Stimulated activated CD8-positive, alpha-beta memory T cell treated with anti-CD3 and anti-CD28 coated beads, Interleukin-15, amount 100 ng/mL, for 24 hours (primary cell): Measurements from ENCODE around the gene CD24.

Source experiments
- DNase-seq: peaks from one replicate; pipeline ENCODE4 v3.0.0-alpha.2; 2020; ENCODE audit warnings: low read depth

Gene CD24

DNA sequence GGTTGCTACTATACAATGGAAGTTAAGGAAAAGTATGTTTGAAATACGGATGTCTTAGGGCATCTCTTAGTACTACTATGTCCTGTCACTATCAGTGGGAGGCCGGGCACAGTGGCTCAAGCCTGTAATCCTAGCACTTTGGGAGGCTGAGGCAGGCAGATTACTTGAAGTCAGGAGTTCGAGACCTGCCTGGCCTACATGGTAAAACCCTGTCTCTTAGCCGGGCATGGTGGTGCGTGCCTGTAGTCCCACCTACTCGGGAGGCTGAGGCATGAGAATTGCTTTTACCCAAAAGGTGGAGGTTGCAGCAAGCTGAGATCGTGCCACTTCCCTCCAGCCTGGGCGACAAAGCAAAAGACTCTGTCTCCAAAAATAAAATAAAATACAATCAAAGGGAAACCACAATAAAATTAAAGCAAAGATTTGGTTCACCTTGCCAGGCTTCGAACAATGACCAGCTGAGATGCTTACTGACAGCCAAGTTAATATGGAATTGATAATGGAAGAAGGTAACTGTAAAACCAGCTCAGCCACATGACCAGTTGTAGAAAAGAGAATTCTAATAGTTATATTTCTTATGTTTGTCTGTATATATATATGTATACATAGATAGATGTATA, 6.5 kb downstream of the CD24 start:
- no peak for DNase-seq

DNA sequence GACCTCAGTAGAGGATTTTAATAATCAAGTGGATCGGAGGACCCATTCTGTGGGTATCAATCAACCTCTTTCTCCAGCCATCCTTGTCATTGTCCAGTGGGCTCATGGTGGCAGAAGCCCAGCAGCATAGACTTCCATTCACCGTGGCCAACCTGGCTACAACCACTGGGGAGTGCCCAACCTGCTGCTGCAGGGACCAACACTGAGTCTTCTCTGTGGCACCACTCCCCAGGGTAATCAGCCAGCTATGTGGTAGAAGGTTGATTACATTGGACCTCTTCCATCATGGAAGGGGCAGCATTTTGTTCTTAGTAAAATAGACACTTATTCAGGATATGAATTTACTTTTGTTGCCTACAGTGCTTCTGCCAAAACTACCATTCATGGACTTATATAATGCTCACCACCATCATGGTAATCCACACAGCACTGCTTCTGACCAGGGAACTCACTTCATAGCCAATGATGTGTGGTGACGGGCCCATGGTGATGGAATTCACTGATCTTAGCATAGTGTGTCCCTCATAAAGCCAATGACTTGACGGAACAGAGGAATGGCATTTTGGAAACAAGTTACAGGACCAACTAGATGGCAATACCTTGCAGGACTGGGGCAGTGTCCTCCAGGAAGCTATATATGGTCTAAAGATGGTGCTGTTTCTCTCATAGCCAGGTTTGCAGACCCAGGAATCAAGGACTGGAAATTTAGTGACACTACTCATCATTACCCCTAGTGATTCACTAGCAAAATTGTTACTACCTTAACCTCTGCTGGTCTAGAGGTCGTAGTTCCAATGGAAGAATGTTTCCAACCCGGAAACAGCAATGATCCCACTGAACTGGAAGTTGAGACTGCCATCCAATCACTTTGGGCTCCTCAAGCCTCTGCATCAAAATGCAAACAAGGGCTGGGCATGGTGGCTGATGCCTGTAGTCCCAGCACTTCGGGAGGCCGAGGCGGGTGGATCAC, 7.6 kb downstream of the CD24 start:
- DNase-seq: no peak

DNA sequence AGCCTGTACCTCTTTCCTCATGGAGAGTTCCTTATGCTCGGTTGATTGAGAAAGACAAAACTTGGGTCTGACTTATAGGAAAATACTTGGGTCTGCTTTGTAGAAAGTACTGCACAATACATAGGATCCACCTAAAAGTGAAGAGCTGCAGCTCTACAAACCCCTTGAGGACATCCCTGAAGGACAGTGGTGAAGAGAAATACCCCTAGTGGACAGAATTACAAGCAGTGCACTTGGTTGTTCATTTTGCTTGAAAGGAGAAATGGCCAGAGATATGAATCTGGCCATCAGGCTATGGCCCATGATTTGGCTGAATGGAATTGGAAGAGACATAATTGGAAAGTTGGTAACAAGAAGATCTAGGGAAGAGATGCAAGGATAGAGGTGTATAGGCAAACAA, 8.3 kb downstream of the CD24 start:
- DNase-seq: no peak

DNA sequence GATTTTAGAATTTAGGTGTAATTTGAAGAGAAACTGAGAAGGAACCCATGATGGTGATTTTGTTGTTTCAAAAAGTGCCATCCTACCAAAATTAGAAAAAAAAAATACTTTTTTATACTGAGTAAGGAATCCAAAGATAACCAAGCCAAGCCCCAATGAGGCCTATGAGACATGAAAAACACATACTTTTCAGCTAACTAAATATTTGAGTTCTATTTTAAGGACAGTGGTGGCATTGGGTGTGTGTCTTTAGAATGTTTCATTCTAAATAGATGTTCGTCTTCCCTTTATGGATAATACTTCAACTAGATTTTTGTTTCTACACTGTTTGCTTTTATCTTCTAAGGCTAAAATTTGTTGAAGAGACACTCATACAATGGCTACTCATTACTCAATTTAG, 9.6 kb downstream of the CD24 start:
- DNase-seq: no peak

DNA sequence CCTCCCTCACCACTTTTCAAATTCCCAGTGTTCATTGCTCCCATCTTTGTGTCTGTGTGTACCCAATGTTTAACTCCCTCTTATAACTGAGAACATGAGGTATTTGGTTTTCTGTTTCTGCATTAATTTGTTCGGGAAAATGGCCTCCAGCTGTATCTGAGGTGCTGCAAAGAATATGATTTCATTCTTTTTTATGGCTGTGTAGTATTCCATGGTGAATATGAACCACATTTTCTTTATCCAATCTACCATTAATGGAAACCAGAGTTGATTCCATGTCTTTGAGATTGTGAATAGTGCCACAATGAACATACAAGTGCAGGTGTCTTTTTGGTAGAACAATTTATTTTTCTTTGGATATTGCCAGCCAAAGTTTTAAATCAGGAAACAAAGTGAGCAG, 10.4 kb downstream of the CD24 start:
- DNase-seq: no peak

DNA sequence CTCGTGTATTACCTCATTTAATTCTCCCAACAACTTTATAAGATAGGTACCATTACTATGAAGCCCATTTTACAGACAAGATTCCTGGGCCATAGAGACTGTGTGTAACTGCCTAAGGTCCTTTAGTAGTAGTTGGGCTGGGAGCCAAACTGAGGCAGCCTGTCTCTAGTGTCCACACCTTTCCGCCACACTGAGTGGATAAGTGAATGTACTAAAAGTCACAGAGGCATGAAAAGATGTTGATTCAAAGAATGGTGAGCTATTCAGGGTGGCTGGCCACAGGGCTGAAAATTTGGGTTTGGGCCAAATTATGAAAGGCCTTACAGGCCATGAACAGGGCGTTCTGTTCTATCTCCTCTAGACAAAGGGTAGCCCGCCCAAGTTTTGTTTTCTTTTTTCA, 11.0 kb downstream of the CD24 start:
- DNase-seq: no peak

DNA sequence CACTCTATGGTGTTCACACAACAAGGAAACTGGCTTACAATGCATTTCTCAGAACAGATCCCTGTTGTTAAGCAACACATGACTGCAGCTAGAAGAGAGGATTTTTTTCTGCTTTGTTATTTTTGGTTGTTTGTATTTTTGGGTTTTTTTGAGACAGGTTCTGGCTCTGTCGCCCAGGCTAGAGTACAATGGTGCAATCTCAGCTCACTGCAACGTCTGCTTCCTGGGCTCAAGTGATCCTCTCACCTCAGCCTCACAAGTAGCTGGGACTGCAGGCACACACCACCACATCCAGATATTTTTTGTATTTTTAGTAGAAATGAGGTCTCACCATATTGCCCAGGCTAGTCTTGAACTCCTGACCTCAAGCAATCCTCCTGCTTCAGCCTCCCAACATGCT, 12.7 kb downstream of the CD24 start:
- DNase-seq: no peak

DNA sequence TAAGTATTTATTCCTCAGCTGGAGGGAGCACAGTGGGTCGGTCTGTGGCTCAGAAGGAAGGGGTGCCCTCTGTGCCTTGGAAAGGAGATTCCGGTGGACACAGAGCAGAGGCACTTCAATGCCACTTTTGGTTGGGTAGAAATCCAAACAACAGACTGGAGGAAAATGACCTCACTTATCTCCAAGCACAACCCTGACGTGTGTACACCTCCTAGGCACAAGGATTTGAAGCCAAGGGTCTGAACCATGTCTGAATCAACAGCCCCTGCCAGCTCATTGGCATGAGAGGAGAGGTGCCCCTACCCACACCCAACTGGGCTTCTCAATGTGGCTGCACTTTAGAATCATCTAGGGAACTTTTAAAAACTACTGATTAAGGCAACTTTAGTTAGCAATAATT, 13.4 kb downstream of the CD24 start:
- DNase-seq: no peak

DNA sequence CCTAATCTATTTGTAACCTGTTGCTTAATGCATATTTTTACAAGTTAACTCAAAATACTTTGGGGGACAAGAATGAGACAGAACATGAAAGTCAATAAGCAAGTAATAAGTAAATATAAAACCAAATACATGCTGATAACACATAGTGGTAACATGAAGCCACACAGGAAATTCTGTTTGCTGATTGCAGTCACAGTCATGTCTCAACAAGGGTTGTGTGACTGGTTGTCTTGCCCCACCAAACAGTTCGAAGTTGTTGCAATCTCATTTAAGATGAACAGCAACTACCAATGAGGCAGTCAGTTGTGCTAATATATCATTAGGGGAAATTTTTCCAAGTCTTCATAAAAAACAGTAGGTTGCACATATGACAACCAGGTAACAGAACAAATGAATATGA, 14.5 kb downstream of the CD24 start:
- no peak for DNase-seq

DNA sequence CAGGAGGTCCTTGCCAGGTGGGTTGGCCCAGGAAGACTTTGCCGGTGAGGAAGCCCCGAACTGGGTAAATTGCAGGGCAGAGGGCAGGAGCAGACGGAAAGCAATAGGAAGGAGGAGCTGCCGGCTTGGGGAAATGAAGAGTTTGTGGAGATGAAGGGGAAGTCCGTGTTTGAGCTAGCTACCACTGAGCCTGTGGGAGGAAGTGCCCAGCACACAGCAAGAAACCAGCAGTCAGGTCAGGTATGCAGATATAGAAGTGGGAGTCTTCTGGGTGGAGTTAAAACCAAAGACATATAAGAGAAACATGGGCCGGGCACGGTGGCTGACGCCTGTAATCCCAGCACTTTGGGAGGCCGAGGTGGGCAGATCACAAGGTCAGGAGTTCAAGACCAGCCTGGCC, 34.7 kb downstream of the CD24 start:
- DNase-seq: no peak

DNA sequence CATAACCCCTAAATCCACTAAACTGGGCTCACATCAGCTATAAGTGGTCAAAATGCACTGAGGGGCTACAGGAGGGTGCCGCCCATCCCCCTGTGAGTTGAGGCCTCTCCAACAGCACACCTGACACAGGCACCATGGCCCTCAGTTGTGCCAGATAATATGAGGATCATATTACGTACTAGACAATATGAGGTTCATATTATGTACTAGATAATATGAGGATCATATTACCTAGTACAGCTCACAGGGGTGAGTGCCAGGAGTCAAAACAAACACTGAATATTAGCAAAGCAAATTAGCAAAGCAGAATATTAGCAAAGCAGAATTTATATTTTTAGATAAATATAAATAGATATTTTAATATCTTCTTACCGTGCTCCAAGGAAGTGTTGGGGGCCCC, 35.3 kb downstream of the CD24 start:
- DNase-seq: no peak

DNA sequence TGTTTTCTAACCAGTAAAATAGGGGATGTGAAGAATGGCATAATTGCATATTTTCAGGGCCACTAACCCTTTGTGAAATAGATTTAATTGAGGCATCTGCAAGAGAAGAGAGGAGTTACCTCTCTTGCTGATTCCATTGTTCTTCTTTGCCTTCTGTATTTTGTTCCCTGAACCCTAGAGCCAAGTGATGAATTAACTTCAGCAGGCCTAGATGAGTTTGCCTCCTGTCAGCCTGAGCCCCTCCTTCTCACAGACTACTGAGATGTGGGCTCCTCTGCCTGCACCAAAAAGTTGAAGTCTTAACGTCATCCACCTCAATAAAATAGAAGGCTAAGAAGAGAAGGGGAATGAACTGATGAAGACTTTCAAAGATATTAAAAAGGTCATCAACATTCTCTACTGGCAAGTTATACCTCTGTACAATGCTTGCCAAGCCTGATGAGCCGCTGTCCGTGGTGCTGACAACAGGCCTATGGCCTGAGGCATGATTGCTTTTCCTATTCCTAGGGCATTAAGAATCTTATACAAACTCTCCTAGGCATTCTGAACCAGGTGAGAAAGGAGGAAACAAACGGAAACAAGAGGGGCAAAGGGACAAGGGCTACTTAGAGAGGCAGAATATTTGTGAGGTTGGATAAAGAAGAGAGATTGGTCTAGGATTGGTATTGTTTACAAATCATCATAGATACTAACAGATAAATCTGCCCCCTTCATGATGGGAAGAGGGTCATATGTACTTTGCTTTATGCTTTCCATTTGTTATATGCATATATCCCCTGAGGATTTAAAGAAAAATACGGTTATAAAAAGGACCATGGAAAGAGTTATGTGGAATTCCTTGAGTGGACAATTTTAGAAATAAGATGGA, 46.8 kb downstream of the CD24 start:
- DNase-seq: no peak

DNA sequence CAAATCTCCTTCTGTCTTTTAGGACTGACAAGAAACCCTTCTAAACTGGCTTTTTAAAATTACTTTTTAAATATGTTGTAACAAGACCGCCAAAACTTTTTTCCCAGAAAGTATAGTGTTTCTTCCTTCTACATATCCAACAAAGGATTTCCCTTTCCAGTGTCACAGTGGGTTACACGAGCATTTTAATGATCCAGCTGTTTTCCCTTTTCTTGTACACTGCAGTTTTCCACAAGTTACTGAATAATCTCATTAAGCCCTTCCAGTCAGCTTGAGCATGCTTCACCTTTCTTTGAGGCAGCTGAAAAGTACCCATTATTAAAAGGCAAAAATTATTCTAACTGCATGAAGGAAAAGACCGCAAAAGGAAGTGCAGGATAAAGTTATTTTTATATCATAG, 48.6 kb downstream of the CD24 start:
- DNase-seq: no peak

DNA sequence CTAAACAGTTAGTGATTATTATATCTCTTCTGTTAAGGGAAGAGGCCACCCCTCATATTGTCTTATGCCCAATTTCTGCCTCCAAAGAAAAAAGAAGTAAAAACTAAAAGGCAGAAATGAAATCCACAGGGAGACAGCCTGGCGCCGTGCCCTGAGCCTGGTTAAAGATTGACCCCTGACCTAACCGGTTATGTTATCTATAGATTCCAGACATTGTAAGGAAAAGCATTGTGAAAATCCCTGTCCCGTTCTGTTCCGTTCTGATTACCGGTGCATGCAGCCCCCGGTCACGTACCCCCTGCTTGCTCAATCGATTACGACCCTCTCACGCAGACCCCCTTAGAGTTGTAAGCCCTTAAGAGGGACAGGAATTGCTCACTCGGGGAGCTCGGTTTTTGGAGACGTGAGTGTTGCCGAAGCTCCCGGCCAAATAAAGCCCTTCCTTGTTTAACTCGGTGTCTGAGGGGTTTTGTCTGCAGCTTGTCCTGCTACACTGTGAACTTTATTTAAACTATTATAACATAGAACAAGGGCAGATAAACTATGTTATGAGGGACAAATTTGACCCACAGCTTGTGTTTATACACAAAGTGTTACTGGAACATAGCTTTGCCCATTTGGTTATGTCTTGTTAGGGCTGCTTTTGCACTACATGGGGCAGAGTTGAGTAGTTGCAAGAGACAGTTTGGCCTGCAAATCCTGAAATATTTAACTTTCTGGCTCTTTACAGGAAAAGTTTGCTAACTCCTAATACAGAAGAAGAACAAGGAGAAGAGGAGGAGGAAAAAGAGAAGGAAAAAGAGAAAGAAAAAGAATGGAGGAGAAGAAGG, 49.6 kb downstream of the CD24 start:
- DNase-seq: no peak

DNA sequence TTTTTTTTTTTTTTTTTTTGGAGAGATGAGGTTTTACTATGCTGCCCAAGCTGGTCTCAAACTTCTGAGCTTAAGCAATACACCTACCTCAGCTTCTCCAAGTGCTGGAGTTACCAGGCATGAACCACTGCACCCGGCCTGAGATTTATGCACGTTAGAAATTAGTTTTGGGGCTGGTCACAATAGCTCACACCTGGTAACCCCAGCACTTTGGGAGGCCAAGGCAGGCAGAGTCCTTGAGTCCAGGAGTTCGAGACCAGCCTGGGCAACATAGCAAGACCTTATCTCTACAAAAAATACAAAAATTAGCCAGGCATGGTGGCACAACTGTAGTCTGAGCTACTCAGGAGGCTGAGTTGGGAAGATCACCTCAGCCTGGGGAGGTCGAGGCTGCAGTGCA, 51.9 kb downstream of the CD24 start:
- DNase-seq: no peak
